ENCODE measurements around the gene WDR64.

The WDR64 gene

DNA sequence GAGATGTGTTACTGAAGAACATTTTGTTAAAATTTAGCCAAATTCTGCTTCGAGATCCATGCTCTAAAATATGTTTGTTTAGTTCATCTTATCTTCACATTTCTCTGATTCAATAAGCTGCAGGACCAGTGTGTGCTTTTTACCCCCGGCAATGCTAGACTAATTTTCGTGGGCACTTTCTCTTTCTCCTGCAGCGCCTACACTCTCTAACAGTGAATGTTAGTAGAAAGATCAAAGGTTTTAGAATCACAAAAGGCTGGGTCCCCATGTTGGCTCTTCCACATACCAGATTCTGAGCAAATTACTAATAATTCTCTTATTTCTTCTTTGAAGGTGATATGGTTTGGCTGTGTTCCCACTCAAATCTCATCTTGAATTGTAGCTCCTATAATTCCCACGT, 20.4 kb upstream of the WDR64 start:
- DNase-seq (ENCODE audit: low read depth): no peak

DNA sequence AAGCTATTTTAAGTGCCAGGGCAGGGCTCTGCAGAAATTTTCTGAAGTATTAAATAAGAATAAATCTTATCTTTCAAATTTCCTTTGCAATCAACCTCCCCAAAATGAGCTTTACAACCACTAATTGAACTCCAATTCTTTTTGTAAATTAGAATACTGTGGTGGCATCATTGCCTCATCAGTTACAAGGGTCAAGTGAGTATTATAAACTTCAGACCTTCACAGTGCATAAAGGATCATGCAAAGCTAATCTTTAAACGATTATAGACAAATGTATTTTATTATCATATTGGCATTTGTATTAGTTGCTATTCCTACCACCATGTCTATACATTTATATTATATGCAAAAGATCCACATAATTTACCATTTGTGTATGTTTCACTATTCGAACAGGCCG, 19.1 kb upstream of the WDR64 start:
- DNase-seq (ENCODE audit: low read depth): no peak

DNA sequence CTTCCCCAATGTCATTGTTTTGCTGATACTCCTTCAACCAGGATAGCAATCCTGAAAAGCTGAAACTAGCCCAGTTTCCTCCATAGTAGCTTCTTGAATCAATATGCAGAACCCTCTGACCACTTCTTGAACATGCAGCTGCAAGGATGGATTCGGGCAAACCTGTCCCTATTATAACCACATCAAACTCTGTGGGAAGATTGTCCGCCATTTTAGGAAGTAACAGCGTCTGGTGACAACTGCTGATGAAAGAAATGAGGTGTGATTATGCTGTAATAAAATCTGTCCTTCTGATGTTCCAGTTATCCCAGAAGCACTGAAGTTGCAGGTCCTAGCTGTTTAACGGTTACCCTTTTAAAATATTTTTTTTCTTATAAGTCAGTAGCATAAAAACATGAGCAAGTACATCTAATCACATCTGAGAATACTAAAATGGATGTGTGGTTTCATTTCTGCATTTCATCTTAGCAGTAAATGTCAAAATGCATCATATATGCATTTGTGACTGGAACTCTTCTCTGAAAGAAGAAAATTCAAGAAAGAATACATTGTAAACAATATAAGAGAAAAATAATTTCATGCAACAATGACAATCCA, 16.4 kb upstream of the WDR64 start:
- DNase-seq (ENCODE audit: low read depth): no peak

DNA sequence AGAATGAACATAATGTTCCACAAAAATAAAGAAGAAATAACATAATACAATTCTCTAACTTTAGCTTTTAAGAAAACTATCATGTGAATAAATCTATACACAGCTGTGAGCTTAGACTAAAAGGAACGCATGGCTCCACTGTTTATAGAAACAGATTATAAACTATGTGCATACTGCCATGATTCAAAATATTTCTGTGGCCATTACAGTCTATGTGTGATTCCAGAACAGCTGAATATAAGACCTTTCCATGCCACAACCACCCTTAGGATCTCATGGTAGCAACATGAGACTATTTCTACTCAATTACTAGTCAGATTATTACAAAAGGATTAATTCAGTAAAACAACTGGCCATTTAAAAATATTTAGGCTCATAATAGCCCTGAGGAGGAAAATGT, 15.8 kb upstream of the WDR64 start:
- DNase-seq (ENCODE audit: low read depth): no peak

DNA sequence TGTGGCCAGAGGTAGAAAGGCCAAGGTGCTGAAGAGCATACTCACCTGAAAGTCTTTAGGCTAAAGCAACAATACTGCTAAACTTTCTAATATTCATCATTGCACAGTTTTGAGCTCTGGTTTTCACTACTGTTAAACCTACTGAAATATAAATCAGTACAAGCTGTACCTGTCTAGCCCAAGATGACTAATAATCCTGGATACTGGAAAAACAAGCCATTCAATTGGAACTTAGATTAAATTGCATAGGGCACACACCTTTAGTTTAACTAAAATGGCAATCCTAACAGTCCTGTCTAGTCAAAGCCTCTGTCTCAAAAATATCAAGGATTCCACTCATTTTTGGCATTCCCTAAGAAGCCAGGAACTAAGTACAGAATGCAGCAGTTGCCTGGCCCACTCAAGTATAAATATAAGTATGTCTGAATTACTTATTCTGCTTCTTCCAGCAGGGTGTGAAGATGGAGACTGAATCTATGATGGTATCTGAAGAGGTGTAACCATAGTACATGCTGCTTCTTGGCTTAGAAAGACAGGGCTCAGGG, 15.0 kb upstream of the WDR64 start:
- no peak for DNase-seq (ENCODE audit: low read depth)

DNA sequence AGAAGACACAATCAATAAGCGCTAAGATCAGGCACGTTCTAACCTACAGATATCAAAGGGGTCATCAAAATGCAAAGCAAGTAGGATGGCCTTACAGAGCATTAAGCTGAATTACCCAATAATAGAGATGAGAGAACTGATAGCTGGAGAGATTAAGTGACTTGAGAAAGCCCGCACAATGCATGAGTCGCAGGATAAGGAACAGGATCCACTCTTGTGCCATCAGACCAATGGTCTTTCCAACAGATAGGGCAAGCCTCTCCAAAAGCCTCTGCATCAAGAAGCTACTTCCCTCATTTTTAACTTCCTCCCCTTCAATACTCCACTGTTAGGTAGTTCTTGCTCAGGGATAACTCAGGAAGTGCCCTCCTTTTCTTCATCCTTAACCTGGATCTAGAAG, 14.5 kb upstream of the WDR64 start:
- no peak for DNase-seq (ENCODE audit: low read depth)

DNA sequence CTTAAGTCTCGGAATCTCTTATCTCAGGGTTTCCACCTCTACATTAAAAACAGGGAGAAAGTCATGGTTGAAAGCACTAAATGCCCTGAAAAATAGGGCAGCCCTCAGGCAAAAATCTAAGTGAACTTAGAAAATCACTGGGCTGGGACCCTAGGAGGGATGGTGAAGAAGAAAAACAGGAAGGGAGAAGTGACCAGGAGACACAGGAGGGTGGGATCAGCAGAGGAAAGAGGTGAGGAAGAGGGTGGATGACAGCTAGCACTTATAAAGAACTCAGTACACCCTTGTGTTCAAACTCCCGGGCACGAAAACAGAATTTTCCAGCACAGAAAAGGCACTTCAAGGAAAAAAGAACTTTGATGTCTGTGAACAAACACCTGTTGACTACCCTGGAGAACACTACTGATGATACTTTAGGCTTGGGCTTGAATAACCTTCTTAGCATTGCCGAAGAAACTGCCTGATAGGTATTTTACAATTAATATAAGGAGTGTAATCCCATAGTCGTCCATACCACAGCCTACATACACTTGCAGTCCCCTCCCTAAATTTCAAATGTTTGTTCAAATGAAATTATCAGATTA, 13.9 kb upstream of the WDR64 start:
- DNase-seq (ENCODE audit: low read depth): no peak

DNA sequence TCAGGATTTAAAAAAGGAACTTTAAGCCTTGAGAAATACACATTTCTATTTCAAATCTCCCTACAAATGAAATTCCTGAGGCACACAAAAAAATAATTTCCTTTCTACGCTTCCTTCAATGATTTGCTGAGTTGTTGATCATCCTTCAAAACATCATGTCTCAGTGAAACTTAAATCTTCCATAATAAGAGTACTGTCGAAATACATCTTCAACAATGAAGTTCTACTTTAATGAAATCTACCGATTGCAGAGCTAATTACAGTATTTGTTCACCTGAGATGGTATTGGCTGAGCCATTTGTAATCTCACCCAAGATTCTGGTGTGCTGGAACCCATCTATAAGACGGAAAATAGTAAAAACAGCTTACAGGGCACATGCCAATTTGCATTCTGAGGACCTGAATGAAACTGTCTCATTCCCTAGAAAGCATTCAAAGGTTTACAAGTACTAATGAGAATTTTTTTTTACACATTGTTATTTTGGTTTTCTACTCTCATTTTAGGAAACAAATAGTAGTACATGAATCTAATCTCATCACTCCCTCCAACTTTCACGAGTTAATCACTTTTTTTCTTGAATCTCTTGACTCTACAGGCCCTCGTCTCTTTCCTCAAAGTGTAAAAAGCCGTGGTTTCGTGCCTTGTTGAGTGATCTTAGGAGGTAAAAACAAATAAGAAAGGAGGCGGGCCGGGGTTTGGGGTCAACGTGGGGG, 13.0 kb upstream of the WDR64 start:
- no peak for DNase-seq (ENCODE audit: low read depth)

DNA sequence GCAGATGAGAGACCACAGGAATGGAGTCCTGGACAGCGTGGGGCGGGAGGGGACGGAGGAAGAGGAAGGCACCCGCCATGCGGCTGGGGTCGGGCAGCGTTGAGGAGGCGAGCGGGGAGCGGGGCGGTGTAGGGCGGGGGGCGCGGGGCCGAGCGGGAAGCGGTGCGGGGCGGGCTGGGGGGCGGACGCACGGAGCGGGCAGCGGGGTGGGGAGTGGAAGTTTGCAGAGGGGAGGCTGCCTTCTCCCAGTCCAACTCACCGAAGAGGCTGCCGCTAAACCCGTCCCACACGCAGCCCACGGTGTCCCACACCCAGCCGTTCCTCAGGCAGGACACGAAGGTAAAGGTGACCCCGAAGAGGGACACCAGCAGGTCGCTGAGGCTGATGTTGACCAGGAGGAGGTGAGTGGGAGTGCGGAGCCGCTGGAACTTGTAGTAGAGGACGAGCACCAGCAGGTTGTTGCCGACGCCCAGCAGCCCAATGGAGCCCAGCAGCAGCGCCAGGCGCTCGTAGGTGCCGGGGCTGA, 12.4 kb upstream of the WDR64 start:
- peak; percentile 14 for DNase-seq (ENCODE audit: low read depth)

DNA sequence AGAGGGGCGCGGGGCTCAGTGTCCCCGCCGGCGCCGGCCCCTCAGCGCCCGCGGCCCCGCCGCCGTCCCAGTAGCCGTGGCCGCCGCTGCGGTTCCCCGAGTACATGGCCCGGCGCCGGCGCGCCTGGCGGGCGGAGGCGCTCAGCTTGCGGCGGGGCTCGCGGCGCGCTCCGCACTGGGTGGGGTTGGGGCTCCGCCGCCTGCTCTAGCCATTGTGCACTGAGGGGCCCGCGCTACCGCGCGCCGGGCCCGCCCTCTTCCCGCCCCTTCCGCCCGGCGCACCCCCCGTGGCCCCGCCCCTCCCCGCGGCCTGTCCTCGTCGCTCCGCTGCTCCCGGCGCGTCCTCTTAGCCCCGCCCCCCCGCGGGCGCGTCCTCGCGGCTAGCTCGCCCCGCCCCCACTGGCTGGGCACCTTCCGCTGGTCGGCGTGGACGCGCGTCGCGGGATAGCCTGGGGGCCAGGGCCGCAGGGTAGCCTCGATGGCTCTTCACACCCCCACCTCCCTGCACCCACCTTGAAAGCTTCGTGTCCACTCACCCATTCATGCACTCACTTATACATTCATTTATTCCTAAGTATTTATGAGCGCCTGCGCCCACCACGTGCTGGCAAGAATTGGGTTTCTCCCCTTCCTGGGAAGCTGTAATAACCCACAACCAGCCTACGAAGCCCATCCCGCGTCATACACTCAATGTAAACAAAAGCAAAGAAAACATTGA, 11.8 kb upstream of the WDR64 start, which contains the start of the genes CHML and OPN3:
Gene CHML (minus strand): TSS at position 221 of the 718 bp plus-strand sequence. CDS start 4,603 bp downstream, outside the sequence.
Gene OPN3 (minus strand): TSS at position 221 of the 718 bp plus-strand sequence. CDS start 115 bp downstream, at position 106.
- DNase-seq (ENCODE audit: low read depth): peak; percentile 93

DNA sequence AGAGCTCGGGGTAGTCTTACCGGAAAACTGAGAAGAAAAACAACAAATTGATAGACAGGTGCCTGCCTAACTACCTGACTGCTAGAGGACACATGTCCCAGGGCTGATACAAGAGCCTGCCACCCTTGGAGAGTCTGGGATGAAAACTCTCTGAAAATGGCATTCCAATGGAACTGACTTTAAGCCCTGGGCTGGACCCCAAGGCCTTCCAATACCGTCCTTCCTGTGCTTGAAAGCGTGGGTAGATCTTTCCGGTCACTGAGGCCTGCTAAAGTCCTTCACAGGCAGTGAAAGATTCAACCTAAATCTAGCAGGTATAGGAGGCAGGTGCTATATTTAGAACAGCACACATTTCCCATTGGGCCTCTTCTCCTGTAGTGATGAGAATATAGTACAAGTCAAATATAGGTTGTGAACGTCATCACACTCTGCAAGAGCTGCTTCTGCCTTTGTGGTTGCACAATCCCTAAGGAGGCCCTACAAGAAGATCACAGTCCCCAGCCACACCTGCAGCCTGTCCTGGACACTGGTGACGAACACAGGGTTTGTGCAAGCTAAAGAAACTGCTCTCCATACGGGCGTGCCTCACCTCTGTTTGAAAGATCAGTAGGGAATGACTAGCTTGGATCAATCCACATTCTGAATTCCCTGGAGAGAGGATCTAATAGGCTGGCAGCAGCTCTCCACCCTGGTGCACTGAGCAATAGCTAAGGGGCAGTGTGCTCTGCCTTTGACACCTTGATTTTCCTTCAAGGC, 11.0 kb upstream of the WDR64 start:
- no peak for DNase-seq (ENCODE audit: low read depth)

DNA sequence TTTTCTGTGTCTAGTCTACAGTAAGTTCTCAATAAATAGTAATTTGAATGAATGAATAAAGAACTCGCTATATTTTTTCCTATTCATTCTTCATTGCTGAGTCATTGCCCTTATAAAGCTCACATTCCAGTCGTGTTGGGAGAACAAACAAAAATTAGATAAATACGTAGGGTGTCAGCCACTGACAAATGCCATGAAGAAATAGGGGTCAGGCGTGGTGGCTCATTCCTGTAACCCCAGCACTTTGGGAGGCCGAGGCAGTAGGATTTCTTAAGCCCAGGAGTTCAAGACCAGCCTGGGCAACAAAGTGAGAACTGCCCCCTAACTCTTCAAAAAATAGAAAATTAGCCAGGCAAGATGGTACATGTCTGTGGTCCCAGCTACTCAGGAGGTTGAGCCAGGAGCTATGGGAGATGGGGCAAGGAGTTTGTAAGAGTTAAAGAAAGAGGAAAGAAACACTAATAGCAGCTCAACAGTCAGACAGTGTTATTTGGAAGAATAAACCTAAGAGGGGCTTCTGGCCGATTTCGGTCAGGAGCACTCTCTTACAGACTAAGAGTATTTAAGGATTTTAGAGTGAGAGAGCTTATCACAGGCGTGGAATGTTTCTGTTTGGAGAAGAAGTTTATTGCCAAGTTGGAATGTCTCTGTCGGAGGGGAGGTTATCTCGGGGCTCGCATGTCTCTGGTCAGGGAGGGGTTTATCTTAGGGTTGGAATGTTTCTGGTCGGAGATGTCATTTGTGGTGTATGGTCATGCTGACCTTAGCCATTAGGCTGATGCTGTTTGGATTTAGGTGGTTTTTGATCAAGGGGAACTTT, 10.1 kb upstream of the WDR64 start:
- no peak for DNase-seq (ENCODE audit: low read depth)

DNA sequence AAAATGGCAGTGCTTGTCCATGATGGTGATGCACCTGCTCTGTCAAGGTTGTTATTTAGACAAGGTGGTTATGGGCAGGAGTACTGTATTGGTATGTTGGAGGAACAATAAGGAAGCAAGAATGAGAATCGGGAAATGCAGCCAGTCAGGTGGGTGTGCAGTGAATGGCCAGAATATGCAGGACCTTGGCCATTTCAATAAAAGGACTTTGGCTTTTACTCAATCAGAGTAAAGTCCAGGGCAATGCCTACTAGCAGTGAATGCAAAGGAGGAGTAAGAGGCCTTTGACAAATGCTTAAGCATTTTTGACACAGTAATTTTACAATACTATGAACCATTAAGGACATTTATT, 9.5 kb upstream of the WDR64 start:
- no peak for DNase-seq (ENCODE audit: low read depth)

DNA sequence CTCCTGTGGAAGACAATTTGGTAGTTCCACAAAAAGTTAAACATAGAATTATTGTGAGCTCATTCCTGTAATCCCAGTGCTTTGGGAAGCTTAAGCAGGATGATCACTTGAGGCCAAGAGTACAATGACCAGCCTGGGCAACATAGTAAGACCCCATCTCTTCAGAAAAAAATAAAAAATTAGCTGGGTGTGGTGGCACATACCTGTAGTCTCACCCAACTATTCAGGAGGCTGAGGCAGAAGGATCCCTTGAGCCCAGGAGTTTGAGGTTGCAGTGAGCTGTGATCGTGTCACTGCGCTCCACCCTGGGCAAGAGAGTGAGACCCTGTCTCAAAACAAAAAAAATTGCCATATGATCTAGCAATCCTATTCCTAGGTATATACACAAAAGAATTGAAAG, 7.8 kb upstream of the WDR64 start:
- no peak for DNase-seq (ENCODE audit: low read depth)

DNA sequence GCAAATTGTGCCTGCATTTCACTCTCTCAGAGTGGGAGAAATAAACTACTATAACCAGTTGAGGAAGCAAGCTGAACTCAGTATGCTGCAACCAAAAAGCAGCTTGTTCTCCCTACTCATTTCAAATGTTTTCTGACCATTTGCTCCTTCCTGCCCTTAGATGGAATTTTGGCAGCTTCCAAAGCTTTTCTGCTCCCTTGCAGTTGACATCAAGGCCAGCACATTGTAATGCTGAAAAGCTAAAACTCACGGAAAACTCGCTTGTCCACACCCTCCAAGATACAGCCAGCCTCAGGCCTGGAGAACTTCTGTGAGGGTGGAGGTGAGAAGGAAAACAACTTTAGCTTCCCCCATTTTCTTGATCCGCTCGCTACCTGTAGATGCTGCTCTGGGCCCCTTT, 6.9 kb upstream of the WDR64 start:
- DNase-seq (ENCODE audit: low read depth): no peak

DNA sequence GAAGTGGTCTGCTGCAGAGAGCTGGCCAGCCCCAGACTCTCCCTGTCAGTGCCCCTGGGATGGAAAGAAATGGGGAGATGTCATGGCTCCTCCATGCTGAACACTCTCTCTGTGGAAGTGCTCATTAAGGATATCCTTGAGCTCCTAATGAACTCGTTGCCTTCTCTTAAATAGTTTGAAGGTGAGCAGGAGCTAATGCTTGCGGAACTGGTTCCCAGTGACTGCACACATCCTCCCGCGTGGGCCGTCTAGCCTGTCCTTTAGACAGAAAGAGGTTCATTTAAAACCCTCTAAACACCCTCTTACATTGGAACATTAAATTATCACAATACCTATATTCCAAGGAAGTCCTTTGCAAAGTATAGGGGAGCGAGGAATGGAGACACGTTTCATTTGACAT, 5.9 kb upstream of the WDR64 start:
- DNase-seq (ENCODE audit: low read depth): no peak

DNA sequence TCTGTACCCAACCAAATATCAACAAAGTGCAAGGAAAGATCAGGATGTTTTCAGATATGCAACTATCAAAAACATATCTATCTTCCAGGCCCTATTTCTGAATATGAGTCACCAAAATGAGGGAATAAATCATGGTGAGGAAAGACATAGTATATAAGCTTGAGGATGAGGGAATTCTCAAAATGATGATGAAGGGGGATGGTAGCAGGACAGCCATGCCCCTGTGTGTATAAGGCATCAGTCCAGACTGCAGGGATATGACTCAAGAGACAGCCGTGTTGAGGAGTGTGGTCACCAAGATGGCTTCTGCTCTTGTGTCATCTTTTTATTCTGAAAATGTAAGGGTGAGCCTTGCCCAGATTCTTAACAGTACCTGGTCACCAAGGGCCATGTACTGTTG, 4.4 kb upstream of the WDR64 start:
- DNase-seq (ENCODE audit: low read depth): no peak

DNA sequence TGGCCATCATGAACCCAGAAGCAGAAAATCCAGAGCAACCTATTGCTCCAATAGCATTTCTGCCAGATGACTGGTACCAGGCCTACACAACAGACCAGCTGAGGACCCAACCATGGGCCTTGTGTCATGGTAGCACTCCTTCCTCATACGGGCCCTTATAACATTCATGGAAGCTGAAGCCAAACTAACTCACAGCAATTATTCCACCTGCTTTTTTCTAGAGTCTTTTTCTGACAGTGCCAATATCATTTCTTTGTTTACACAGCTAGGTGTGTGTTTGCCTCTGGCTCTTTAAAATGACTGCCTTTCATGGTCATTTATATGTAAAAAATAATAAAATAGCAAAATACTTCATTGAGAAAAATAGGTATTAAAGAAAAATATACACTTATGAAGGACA, 3.9 kb upstream of the WDR64 start:
- no peak for DNase-seq (ENCODE audit: low read depth)

DNA sequence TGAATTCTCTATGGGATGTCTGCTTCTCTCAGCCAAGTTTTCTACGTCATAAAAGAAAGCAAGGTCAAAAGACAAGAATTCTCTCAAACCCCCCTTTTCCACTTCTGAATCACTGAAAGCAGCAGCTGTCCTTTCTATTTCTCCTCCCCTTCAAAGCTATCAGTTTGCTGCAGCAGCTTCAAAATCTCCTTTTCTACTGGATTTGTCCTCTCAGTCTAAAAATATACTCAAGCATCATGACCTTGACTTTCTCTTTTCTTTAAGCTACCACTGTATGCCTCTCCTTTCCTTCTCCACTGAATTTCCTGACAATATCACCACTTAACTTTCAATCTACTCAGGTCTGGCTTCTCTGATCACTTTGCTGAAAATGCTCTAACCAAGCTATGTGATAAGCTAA, 1.9 kb downstream of the WDR64 start:
- DNase-seq (ENCODE audit: low read depth): no peak

DNA sequence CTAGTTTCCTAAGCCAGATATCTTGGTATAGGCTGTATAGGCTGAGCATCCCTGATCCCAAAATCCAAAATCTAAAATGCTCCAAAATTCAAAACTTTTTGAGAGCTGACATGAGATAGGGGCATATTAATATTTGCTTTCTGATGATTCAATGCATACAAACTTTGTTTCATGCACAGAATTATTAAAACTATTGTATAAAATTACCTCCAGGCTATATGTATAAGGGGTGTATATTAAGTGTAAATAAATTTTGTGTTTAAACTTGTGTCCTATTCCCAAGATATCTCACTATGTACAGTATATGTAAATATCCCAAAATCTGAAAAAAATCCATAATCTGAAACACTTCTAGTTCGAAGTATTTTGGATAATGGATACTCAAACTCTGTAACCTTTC, 2.6 kb downstream of the WDR64 start:
- no peak for DNase-seq (ENCODE audit: low read depth)

Measured in stimulated activated CD8-positive, alpha-beta memory T cell treated with anti-CD3 and anti-CD28 coated beads, Interleukin-15, amount 100 ng/mL, for 24 hours (primary cell).